Sigmoid colon (tissue), 3 donors: ENCODE measurements around the gene MRAS.

ENCODE experiments used
- CTCF ChIP-seq, 4 experiments: fragments of 450-650 bp in 3 of 4; fragments of 200-600 bp in 1 of 4; IDR thresholded peaks; one replicate each; pipeline ENCODE4 v1.5.1; 2016 to 2019; ENCODE audit warnings: antibody characterized with exemption in 4 of 4, mild to moderate bottlenecking in 3 of 4, moderate library complexity in 2 of 4
- POLR2A ChIP-seq, 2 donors: fragments of 450-650 bp; IDR thresholded peaks; one replicate each; pipeline ENCODE4 v1.6.1; 2016; ENCODE audit warnings: antibody characterized with exemption in 2 of 2, mild to moderate bottlenecking in 2 of 2, moderate library complexity in 2 of 2

GRCh38 chr3:138364356-138365252 is 16.2 kb downstream of the MRAS start:
- TF ChIP-seq CTCF (IDR thresholded peaks at IDR 0.05) (no peak), POLR2A (IDR thresholded peaks at IDR 0.05) (no peak)
